ENCODE results near the gene LOC101059915.
"Not testable (repeated sequence)": the region's sequence is repeated elsewhere in the genome, so short reads cannot be mapped to it uniquely, and the experiment has no call there.

The LOC101059915 gene

DNA sequence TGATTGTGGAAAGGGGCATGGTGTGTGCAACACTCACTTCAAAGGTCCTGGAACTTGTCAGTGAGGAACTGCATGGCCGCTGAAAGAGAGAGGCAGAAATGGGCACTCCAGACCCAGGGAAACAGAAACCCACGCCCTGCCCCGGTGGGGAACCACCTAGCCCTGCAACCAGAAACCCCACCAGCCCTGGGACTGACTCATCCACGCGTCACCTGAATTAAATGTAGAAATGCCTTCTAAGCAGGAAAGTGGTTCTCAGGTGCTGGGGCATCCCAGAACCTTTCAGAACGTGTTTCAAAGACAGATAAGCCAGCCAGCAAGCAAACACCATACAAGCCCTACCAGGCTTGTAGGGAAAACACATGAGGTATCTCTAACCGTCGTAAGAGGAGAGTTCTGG lies 4.1 kb upstream of the LOC101059915 start:
- H4K20me1 ChIP-seq (ENCODE audit: insufficient read depth, low read length); H3K27me3 ChIP-seq (ENCODE audit: control insufficient read depth in 2 of 2, insufficient read depth in 2 of 2, low read length in 2 of 2); H3K4me3 Mint-ChIP-seq; H3K79me2 ChIP-seq (ENCODE audit: insufficient read depth, low read length); H3K9me3 ChIP-seq (replicated peaks in 1 of 2; ENCODE audit: control insufficient read depth in 1 of 2, insufficient read depth in 1 of 2, low read length in 2 of 2); H3K4me2 ChIP-seq (replicated peaks; ENCODE audit: extremely low read depth, low read length, poor library complexity, severe bottlenecking); H2AFZ ChIP-seq (ENCODE audit: insufficient read depth, low read depth, low read length, poor library complexity, severe bottlenecking); H3K36me3 Mint-ChIP-seq; H3K4me1 ChIP-seq (ENCODE audit: control insufficient read depth in 1 of 2, insufficient read depth in 2 of 2, low read length in 2 of 2); DNase-seq; H3K4me3 ChIP-seq (replicated peaks in 1 of 3; ENCODE audit: low read depth in 2 of 3, low read length in 3 of 3); H3K9me3 Mint-ChIP-seq; H3K27ac ChIP-seq (ENCODE audit: low read depth in 1 of 2, low read length in 2 of 2); H3K9ac ChIP-seq (ENCODE audit: insufficient read depth, low read length, poor library complexity, severe bottlenecking); H3K4me1 Mint-ChIP-seq; intact Hi-C loops (cut with micrococcal nuclease); H3K36me3 ChIP-seq (replicated peaks in 1 of 2; ENCODE audit: control insufficient read depth in 1 of 2, insufficient read depth in 2 of 2, low read length in 2 of 2): not testable (repeated sequence)
- WGBS (ENCODE audit: insufficient coverage): 100% methylated on average over 2 of the region's 8 CpGs
- Mint-ChIP-seq H3K27me3 (ENCODE audit: low read depth in 3 of 3) (peaks cover 5 to 21% (median 16%) of the 10 kb centered on the region in 3 donors), H3K27ac (peak overlapping the region in 1 of 7 donors; percentile 17)

DNA sequence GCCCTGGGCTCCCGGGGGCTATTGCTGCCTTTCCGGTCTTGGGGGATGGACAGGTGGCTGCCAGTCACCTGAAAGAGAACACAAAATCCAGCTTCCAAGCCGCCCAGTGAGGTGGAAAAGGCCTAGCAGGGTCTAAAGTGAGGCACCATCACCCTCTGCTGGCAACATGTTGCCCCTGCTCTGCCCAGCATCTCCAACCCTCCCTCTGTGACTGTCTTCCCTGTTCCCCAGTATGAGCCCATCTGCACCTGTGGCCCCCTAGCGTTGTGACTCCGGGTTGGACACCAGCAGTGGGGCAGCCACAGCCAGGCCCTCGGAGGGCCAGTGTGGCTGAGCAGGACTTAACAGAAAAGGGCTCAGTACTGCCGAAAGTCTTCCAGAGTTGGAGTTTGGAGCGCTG lies 3.1 kb upstream of the LOC101059915 start:
- peaks cover 5 to 21% (median 19%) of the 10 kb centered on the region in 3 donors for H3K27me3 Mint-ChIP-seq (ENCODE audit: low read depth in 3 of 3)
- H3K9ac ChIP-seq (ENCODE audit: insufficient read depth, low read length, poor library complexity, severe bottlenecking); DNase-seq; H3K4me1 ChIP-seq (ENCODE audit: control insufficient read depth in 1 of 2, insufficient read depth in 2 of 2, low read length in 2 of 2); H4K20me1 ChIP-seq (ENCODE audit: insufficient read depth, low read length); H3K4me2 ChIP-seq (replicated peaks; ENCODE audit: extremely low read depth, low read length, poor library complexity, severe bottlenecking); H3K4me3 Mint-ChIP-seq; H3K4me1 Mint-ChIP-seq; H3K36me3 Mint-ChIP-seq; H3K9me3 Mint-ChIP-seq; H3K9me3 ChIP-seq (replicated peaks in 1 of 2; ENCODE audit: control insufficient read depth in 1 of 2, insufficient read depth in 1 of 2, low read length in 2 of 2); H3K79me2 ChIP-seq (ENCODE audit: insufficient read depth, low read length); intact Hi-C loops (cut with micrococcal nuclease); H3K27me3 ChIP-seq (ENCODE audit: control insufficient read depth in 2 of 2, insufficient read depth in 2 of 2, low read length in 2 of 2); H3K27ac ChIP-seq (ENCODE audit: low read depth in 1 of 2, low read length in 2 of 2); H3K27ac Mint-ChIP-seq; H3K4me3 ChIP-seq (replicated peaks in 1 of 3; ENCODE audit: low read depth in 2 of 3, low read length in 3 of 3); H2AFZ ChIP-seq (ENCODE audit: insufficient read depth, low read depth, low read length, poor library complexity, severe bottlenecking); H3K36me3 ChIP-seq (replicated peaks in 1 of 2; ENCODE audit: control insufficient read depth in 1 of 2, insufficient read depth in 2 of 2, low read length in 2 of 2): not testable (repeated sequence)
- WGBS (ENCODE audit: insufficient coverage): no CpG with 5 or more reads among the region's 8 CpGs

DNA sequence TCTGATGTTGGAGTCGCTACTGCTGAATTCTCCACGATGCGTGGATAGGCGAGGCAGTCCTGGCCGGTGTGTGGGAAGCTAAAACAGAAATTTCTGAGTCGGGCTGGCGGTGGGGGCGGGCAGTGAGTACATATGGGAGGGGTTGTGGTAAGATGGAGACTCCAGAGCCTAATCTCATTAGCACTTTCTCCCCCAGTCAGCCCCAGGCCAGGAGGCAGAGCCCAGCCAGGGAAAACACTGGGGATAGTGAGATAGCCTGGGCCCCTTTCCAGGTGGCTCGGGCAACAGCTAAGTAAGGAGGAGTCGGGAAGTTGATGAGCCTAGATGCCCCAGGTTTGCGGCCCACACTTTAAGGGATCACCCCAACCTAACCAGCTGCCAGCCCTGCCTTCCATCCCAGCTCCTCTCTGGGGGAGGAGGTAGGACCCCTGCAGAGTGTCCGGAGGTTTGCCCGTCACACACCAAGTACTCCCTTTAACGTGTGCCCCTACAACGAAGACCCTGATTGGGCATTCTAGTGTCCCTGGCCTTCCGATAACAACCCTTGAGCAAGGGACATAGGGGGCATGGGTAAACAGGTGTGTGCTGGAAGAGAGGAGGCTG lies 2.4 kb upstream of the LOC101059915 start:
- no peaks in the 10 kb centered on the region for H3K36me3 ChIP-seq (replicated peaks in 1 of 2; ENCODE audit: control insufficient read depth in 1 of 2, insufficient read depth in 2 of 2, low read length in 2 of 2)
- no peak overlapping the region for H3K4me2 ChIP-seq (replicated peaks; ENCODE audit: extremely low read depth, low read length, poor library complexity, severe bottlenecking)
- no peak for DNase-seq
- H2AFZ ChIP-seq (ENCODE audit: insufficient read depth, low read depth, low read length, poor library complexity, severe bottlenecking): no peak overlapping the region
- Mint-ChIP-seq H3K36me3 (no peaks in the 10 kb centered on the region), H3K9me3 (no peaks in the 10 kb centered on the region), H3K4me3 (no peak overlapping the region), H3K4me1 (peaks cover 8% of the 10 kb centered on the region), H3K27ac (no peak overlapping the region), H3K27me3 (ENCODE audit: low read depth in 3 of 3) (peaks cover 3 to 21% (median 18%) of the 10 kb centered on the region in 3 donors)
- no peak overlapping the region for H3K4me3 ChIP-seq (replicated peaks in 1 of 3; ENCODE audit: low read depth in 2 of 3, low read length in 3 of 3)
- H3K9ac ChIP-seq (ENCODE audit: insufficient read depth, low read length, poor library complexity, severe bottlenecking): no peak overlapping the region
- 94% methylated on average over 6 of the region's 16 CpGs for WGBS (ENCODE audit: insufficient coverage)
- no peaks in the 10 kb centered on the region for H3K9me3 ChIP-seq (replicated peaks in 1 of 2; ENCODE audit: control insufficient read depth in 1 of 2, insufficient read depth in 1 of 2, low read length in 2 of 2)
- H3K4me1 ChIP-seq (ENCODE audit: control insufficient read depth in 1 of 2, insufficient read depth in 2 of 2, low read length in 2 of 2): no peaks in the 10 kb centered on the region
- TF ChIP-seq, protein P1, sequence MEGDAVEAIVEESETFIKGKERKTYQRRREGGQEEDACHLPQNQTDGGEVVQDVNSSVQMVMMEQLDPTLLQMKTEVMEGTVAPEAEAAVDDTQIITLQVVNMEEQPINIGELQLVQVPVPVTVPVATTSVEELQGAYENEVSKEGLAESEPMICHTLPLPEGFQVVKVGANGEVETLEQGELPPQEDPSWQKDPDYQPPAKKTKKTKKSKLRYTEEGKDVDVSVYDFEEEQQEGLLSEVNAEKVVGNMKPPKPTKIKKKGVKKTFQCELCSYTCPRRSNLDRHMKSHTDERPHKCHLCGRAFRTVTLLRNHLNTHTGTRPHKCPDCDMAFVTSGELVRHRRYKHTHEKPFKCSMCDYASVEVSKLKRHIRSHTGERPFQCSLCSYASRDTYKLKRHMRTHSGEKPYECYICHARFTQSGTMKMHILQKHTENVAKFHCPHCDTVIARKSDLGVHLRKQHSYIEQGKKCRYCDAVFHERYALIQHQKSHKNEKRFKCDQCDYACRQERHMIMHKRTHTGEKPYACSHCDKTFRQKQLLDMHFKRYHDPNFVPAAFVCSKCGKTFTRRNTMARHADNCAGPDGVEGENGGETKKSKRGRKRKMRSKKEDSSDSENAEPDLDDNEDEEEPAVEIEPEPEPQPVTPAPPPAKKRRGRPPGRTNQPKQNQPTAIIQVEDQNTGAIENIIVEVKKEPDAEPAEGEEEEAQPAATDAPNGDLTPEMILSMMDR (IDR thresholded peaks at IDR 0.05): no peak
- intact Hi-C loops (cut with micrococcal nuclease): no loop called here
- no peaks in the 10 kb centered on the region for H3K27me3 ChIP-seq (ENCODE audit: control insufficient read depth in 2 of 2, insufficient read depth in 2 of 2, low read length in 2 of 2)
- no peaks in the 10 kb centered on the region for H3K79me2 ChIP-seq (ENCODE audit: insufficient read depth, low read length)
- no peak overlapping the region for H3K27ac ChIP-seq (ENCODE audit: low read depth in 1 of 2, low read length in 2 of 2)
- no peaks in the 10 kb centered on the region for H4K20me1 ChIP-seq (ENCODE audit: insufficient read depth, low read length)
